ENCODE data around the gene GPR173.
A peak's percentile ranks its signal among the peaks of the same experiment; 100 is the strongest.

Gene GPR173

GRCh38 chrX:53089925-53090324, 41.3 kb downstream of the GPR173 start:
- TF ChIP-seq CTCF (IDR thresholded peaks at IDR 0.05; ENCODE audit: low read depth, low read length), result no peak
- no peak for DNase-seq (ENCODE audit: extremely low read depth, low read depth)

DNA sequence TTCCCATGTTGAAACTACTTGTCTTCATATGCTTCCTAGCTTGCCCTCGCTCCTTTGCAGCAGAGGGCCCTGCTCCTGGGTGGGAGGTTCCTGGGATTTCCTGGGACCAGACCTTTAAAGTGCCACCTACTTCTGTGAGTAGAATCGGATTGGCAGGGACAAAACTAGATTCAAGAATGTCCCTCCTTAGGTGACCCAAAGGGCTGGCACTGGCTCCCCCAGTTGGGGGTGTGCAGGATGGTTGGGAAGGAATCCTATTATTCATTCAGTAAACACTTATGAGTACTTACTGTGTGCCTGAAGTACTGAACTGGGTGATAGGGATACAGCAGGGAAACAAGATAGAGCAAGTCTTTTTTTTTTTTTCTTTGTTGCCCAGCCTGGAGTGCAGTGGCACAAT, 42.8 kb downstream of the GPR173 start:
- TF ChIP-seq CTCF (IDR thresholded peaks at IDR 0.05; ENCODE audit: low read depth, low read length), result no peak

GRCh38 chrX:53093177-53093655, 44.6 kb downstream of the GPR173 start:
- TF ChIP-seq CTCF (IDR thresholded peaks at IDR 0.05; ENCODE audit: low read depth, low read length), result peak; percentile 55
- DNase-seq (ENCODE audit: extremely low read depth, low read depth), result peak; percentile 24

More for the DNA sequence above, 42.8 kb downstream of the GPR173 start:
- DNase-seq (ENCODE audit: extremely low read depth, low read depth), result no peak

GRCh38 chrX:53093748-53094581, 45.4 kb downstream of the GPR173 start, which contains the start of gene KANTR:
Gene KANTR, plus strand, starts transcription at chrX:53094142. Its CDS starts 30,131 bp downstream, at chrX:53124273.
- TF ChIP-seq CTCF (IDR thresholded peaks at IDR 0.05; ENCODE audit: low read depth, low read length), result no peak
- DNase-seq (ENCODE audit: extremely low read depth, low read depth), result peak; percentile 81

DNA sequence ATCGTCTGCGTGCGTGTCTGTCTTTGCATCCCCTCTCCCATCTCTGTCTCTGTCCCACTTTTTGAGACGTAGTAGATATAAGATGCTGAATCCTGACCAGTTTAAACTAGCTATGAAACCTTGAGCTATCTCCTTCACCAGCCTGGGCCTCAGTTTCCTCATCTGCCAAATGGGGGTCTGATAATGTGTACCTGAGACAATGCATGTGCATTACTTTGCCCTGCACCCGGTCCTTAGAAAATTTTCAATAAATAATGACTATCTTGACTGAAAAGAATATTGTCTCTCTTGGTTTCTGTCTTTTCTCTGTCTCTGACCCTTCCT, 46.0 kb downstream of the GPR173 start:
- no peak for DNase-seq (ENCODE audit: extremely low read depth, low read depth)
- no peak for TF ChIP-seq CTCF (IDR thresholded peaks at IDR 0.05; ENCODE audit: low read depth, low read length)

- no peak for DNase-seq (ENCODE audit: extremely low read depth, low read depth)
- no peak for TF ChIP-seq CTCF (IDR thresholded peaks at IDR 0.05; ENCODE audit: low read depth, low read length)
Measured at GRCh38 chrX:53095796-53096195, 47.2 kb downstream of the GPR173 start.

GRCh38 chrX:53114864-53115549, 66.4 kb downstream of the GPR173 start:
- DNase-seq (ENCODE audit: extremely low read depth, low read depth), result no peak
- no peak for TF ChIP-seq CTCF (IDR thresholded peaks at IDR 0.05; ENCODE audit: low read depth, low read length)

Data from AG09319 (cell line).